HG03354 (cell line): ENCODE data around the gene NNT.
"Not testable (repeated sequence)": the region's sequence is repeated elsewhere in the genome, so short reads cannot be mapped to it uniquely, and the experiment has no call there.

Experiments
- ATAC-seq: cut with Tn5 transposase; IDR thresholded peaks from one replicate; pipeline ENCODE4 v1.9.1; 2021; ENCODE audit warnings: mild to moderate bottlenecking; ENCODE audit not compliant: unreplicated experiment, poor library complexity, severe bottlenecking

NNT gene

DNA sequence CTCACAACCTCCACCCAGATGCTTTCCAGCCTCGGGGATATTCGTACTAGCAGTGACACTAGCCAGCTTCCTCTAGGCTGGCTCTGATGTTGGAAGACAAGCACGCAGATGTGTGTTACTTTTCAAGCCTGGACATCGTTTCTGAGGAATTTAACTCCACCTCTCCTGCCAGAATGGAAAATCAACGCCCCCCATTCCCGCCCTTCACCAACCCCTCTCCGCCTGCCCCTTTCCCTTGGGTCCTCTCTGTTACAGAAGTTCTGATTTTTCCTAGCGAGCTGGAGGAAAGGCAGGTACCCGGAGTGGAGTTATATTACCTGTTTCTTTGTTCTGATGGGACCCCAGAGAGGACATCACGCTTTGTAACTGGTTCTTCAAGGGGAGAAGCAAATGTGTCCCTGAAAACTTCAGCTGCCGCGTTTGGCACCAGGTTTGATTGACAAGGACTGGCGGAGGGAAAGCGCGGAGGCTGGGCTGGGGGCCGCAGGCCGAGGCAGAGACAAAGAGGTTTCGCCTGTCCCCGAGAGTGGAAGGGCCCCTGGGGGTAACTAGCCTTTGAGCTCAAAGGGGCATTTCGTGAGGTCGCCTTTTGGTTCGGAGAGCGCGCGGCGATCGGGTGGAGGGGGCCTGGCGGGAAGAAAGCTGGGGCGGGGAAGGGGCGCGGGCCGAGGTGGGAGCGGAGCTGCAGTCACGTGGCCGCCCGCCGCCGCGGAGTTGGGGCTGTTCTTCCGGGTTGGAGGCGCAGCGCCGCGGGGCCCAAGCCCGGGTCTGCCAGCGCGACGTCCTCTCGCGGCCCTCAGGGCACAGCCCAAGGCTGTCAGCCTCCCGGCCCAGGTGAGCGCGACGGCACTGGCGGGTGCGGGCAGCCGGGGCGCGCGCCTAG, at the start of gene NNT:
NNT (plus strand) TSS at position 720 of the 883 bp plus-strand sequence. CDS start 6,016 bp downstream, outside the sequence.
- ATAC-seq: peak; percentile 80

DNA sequence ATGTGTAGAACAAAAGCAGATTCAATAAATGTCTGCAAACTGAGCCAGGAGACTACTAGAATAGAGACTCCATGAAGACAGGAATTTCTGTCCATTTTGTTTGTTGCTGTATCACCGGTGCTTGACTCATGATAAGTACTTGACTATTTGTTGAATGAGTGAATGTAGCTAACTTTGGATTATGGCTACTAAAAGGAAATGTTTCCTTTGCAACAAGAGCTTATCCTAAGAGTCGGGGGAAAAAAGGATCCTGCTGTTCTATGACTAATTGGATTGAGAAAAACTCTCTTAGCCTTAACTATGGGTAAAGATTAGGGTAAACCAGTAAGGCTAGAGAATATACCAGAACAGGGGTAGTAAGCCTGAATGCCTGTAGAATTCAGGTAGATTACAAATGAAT, 49.6 kb upstream of the NNT start:
- no peak for ATAC-seq

DNA sequence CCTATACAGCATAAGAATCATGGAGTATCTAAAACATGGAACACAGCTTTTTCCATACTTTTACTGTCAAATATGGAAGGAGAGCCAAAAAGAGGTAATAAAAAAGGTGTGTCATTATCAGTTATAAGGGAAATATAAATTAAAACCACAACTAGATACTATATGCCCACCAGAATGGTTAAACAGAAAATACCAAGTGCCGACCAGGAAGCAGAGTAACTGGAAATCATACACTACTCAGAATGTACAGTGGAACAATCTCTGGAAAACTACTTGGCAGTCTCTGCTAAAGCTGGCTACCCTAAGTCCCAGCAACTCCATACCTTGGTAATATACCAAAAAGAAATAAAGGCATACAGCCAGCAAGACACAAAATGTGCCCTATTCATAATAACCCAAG, 48.5 kb upstream of the NNT start:
- no peak for ATAC-seq

DNA sequence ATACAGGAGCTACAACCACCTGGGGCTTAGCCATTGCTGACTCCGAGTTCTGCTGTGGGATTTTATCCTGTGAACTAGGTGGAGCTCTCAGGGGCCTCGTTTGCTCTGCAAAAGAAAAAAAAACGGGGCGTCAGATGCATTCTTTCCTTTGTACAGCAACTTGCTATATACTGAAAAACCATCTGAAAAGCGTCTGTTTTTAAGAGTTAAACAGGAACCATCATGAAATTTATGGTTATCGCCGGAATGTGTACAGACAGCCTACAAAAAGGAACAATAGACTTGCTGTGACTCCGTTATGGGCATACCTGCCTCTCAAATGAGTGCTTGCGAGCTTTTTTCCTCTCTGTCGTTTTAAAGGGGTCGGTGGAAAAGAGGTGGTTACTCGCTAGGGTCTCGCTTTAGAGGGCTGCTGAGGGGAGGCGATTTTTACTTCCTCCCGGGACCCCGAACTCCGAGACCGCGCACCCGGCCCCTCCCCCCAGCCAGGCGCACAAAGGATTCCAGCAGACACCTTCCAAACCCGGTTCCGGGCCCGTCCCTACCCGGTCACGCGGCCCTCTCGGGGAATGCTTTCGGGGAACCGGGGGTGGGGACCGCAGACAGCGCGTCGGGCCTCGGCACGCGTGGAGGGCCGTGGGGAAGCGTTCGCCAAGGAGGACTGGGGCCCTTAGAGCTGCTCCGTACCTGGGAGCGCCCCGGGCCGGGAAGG, 46.9 kb upstream of the NNT start:
- ATAC-seq: peak; percentile 4

DNA sequence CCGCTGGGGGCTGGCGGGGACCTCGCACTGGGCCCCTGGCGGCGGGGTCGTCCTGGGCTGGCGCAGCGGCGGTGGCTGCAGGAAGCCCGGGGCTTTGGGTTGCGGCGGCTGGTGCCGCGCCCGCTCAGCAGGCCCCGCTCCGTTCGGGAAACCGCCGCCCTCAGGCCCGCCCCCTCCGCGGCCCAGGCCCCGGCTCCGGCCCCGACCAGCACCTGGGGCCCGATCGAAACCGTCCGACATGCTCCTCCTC, 46.4 kb upstream of the NNT start:
- ATAC-seq: peak; percentile 91

DNA sequence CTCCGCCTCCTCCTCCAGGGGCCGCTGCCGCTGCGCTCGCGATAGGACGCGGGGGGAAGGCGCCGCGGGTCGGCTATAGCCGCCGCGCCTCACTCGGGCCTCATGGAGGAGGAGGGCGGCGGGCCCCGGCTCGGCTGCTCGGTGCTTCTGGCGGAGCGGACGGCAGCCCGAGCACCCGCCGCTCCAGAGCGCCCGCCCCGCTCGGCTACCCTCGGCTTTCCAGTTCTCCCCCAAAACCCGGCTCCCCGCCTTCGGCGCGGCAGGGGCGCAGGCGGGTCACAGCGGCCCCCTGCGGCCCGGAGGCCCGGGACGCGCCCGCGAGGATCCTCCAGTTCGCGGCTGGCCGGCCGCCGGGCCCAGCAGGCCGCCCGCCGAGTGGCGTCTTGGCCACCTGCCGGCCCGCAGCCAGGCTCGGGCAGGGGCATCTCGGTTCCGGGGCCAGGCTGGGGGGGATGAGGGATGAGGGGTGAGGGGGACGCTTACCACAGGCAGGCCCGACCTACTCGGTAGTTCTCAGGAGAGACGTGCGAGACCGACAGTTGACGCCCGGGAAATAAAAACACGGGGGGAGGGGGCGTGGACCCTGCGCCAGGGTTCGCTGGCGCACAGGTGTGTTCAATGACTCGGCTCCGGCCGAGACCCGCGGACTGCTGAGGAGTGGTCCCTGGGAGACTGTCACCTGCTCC, 46.0 kb upstream of the NNT start, which contains the start of gene PAIP1:
PAIP1 (minus strand) TSS at position 221 of the 686 bp plus-strand sequence. CDS start 231 bp downstream, outside the sequence.
- ATAC-seq: peak; percentile 75

DNA sequence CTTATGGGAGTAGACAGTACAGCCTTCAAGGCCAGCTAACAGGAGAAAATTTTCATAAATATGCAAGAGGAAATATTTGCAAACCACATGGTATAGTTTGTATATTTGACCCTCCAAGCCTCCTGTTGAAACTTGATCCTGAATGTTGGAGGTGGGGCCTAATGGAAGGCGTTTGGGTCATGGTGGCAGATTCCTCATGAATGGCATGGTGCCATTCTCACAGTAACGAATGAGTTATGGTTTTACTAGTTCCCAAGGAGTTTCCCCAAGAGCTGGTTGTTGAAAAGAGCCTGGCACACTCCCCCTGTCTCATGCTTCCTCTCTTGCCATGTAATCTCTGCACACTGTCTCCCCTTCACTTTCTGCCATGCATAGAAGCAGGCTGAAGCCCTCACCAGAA, 42.9 kb upstream of the NNT start:
- ATAC-seq: no peak

DNA sequence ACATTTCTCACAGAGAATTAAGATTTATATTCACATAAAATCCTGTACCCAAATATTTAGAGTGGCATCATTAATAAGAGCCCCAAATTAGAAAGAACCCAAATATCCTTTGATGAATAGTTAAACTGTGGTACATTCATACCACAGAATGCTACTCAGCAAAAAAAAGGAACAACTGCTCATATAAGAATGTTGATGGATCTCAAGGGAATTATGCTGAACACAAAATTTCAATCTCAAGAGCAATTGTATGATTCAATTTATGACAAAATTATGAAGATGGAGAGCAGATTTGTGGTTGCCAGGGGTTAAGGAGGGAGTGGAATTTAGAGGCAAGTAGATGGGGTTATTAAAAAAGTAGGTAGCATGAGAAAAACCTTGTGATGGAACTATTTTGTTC, 41.6 kb upstream of the NNT start:
- no peak for ATAC-seq

DNA sequence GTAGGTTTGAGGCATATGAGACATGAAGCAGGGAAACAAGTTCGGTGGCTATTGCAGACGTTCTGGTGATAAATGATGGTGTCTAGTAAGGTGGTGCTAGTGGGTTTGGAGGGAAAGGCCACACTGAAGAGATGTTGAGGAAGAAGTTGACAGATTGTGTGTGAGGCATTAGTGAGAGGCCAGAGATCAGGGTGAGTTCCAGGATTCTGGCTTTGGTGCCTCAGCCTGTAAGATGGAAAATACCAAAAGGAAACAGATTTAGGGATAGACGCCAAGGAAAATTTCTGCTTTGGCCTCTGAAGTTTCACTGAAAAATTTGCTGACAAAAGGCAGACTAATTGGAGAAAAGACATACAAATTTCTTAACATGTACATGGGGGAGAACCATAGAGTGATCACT, 39.7 kb upstream of the NNT start:
- no peak for ATAC-seq

DNA sequence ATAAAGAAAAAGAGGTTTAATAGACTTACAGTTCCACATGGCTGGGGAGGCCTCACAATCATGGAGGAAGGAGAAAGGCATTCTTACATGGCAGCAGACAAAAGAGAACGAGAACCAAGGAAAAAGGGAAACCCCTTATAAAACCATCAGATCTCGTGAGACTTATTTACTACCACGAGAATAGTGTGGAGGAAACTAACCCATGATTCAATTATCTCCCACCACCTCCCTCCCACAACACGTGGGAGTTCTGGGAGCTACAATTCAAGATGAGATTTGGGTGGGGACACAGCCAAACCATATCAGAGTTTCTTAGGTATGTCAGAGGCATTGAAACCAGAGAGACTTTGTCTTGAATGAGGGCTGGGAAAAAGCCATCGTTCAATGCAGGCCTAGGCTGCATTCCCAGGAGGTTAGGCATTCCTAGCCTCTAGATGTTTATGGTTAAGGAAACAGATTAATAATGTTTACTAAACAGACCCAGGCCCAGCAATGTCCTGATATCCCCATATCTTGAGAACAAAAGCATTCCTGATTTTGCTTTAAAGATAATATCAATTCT, 38.6 kb upstream of the NNT start:
- ATAC-seq: no peak

DNA sequence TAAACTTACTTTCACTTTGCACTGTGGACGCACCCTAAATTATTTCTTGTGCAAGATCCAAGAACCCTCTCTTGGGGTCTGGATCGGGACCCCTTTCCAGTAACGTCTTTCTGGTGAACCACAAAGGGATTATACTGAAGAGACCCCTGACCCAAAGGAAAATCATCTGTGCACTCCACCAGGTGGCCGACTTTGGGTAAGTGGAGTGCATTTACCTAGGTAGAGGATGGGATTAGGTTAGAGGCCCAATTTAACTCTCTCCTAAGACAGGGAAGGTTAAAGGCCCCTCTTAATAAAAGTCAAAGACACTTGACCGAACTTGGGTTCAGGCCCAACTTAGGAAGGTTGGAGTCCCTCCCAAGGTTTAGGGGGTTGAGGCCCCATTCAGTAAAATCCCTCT, 37.9 kb upstream of the NNT start:
- ATAC-seq: no peak

DNA sequence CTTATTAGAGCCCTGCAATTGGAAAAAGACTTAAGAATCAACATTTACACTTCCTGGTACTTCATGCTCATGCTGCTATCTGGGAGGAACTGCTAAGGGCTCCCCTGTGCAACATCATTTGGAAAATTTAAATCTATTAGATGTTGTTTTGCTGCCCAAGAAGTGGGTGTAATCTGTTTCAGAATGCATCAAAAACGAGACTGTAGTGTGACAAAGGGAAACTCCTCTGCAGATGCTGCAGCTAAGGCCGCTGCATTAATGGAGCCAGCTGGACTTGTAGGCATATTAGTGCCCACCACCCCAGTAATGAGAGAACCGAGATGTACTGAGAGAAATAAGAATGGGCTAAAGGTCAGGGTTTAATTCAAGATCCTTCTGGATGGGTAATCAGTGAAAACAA, 35.0 kb upstream of the NNT start:
- ATAC-seq: no peak

DNA sequence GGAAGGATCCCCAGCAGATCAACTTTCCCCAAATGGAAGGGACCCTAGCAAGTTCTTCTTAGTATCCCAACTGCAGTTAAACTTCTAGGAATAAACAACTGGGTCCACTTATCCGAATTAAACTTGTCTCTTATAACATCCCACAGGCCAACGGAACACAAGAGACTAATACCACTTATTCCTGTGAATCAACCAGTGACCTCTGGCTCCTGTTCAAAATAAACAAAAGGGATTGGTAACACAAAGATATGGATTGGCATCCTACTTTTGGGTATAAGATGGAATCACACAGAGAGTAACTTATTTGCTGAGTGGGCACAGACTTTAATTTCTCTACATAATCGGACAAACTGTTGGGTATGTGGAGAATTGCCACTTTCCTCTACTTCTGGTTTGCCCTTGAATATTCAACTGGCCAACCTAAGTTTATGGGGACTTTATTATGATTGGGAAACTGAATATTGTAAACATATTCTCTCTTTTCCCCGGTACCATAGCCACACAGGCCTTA, 33.7 kb upstream of the NNT start:
- no peak for ATAC-seq

DNA sequence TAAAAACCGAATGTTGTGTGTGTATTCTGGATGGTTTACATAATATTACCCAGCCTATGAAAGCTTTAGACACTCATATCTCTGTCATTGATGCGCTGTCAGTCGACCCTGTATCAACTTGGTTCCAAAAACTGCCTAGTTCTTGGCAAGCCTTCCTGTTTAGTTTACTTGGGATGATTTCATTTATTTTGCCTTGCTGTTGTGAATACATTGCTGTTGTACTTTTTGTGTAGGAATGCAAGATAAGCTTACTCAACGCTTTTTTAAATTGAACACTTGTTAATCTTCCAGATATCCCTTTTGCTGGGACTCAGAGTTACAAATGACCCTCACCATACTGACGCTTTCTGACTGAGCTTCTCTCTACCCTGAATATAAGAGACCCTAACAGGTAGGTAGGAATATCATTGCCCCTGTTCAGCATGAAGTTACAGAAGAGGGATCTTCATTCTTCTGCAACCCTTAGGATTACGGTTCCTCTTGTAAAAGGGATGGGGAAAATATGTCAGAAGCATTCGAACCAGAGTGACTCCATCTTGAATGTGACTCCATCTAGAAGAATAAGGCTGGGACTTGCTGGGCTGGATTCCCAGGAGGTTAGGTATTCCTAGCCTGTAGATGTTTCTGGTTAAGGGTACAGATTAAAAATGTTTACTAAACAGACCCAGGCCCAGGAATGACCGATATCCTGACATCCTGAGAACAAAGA, 32.4 kb upstream of the NNT start:
- no peak for ATAC-seq

DNA sequence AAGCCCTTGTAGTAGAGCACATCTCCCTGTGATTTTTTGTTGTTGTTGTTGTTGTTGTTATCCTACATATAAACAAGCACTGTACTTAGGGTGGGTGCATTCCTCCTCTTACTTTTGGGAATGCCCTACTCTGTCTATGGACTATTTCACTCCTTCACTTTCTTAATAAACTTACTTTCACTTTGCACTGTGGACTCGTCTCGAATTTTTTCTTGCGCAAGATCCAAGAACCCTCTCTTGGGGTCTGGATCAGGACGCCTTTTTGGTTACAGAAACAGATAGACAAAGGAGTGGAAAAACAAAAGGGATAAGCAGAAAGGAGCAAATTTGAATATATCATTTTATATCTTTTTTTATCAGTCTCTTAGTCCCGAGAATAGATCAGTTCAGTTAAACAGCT, 31.7 kb upstream of the NNT start:
- no peak for ATAC-seq

DNA sequence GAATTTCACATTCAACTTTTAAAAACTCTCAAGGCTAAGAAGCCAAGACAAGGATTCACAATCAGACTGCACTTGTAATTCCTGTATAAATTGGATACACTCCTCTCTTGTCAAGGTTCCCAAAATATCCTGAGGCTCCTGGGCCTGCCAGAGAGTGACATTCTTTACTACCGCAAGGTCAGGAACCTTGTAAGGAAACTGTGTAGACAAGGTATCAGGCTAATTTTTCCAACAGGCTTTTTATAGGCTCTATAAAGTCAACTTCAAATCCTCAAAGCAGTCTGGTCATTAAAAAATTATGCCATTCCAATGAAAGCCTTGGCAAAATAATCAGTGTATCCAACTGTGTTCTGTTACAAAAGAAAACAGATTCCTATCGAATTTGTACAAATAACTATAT, 30.6 kb upstream of the NNT start:
- ATAC-seq: no peak

DNA sequence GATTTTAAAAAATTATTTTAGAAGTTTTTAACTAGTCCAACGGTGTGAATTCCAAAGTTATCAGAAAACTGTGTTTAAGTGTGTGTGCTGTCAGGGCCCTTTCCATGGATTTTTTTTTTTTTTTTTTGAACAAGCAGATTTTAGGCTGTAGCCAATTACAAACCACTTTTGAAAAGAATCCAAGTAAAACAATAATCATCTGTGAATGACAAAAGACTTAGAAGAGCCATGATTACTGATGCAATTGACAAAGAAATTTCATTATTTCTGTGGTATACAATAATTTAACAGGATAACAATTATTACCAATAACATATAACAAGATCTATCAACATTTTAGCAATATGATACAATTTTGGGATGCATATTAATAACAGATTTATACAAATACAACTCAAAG, 29.9 kb upstream of the NNT start:
- ATAC-seq: no peak

DNA sequence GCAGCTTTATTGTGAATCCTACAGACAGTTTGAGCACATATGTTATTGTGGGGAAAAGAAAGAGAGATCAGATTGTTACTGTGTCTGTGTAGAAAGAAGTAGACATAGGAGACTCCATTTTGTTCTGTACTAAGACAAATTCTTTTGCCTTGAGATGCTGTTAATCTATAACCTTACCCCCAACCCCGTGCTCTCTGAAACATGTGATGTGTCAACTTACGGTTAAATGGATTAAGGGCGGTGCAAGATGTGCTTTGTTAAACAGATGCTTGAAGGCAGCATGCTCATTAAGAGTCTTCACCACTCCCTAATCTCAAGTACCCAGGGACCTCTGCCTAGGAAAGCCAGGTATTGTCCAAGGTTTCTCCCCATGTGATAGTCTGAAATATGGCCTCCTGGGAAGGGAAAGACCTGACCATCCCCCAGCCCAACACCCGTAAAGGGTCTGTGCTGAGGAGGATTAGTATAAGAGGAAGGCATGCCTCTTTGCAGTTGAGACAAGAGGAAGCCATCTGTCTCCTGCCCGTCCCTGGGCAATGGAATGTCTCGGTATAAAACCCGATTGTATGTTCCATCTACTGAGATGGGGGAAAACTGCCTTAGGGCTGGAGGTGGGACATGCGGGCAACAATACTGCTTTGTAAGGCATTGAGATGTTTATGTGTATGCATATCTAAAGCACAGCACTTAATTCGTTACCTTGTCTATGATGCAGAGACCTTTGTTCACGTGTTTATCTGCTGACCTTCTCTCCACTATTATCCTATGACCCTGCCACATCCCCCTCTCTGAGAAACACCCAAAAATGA, 22.4 kb upstream of the NNT start:
- not testable (repeated sequence) for ATAC-seq

DNA sequence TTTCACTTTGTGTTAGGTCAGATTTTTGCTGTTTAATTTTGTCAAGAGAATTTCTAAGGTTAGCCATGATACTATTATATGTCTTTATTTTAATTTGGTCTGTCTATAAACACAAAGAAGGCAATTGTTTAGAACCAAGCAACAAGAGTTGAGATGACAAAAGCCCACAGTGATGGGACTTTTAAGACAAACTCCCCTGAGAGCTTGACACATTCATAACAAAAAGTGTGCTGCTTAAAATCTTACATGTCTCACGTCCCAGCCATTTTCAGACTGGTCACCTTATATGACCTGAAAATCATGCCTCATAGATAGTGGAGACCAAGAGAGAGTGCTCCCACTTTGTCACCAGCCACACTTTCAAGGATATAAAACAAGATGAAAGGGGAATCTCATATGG, 21.6 kb upstream of the NNT start:
- ATAC-seq: no peak
